ENCODE results near the gene BPNT1. TPM values are rescaled to one million over a fixed set of nuclear protein-coding genes. Genes with fewer than 3 reads are reported as not detected.
A peak's percentile ranks its signal among the peaks of the same experiment; 100 is the strongest.

BPNT1 gene
- total and polyA plus RNA-seq, 2 donors (not counting 3 experiments of a cell fraction or from before 2014, with no cell fraction given): 20.3 to 29.0 TPM

- H3K4me1 ChIP-seq (ENCODE audit: control insufficient read depth, extremely low read depth, insufficient read depth, low read length): peaks cover 6% of the 10 kb centered on the region
- H3K27ac ChIP-seq (ENCODE audit: insufficient read depth, low read depth, low read length): peak within 1 kb of the TSS; percentile 42
- BruUV-seq (replicated peaks): TSS peak; percentile 55
- no peaks in the 10 kb centered on the region for H3K9me3 ChIP-seq (replicated peaks; ENCODE audit: control insufficient read depth, insufficient read depth, low read length)
- CTCF ChIA-PET: interaction anchor here (0.9 to 1.7 kb wide), 4 partner anchors 9 to 103 kb away, joined by 3 to 12 read pairs (median 4); no protein-coding TSS in a partner anchor
- no peak for FAIRE-seq
- H4K20me1 ChIP-seq (replicated peaks; ENCODE audit: control insufficient read depth, extremely low read depth, insufficient read depth, low read length): no peaks in the 10 kb centered on the region
- H3K9ac ChIP-seq (replicated peaks; ENCODE audit: extremely low read depth, insufficient read depth, low read length): peak within 1 kb of the TSS; percentile 70
- H3K79me2 ChIP-seq (ENCODE audit: control insufficient read depth, insufficient read depth, low read length): peaks cover 11% of the 10 kb centered on the region
- peak within 1 kb of the TSS; percentile 73 to 85 (median 74) for H3K4me3 ChIP-seq (replicated peaks in 1 of 3; ENCODE audit: insufficient read depth in 1 of 3, low read depth in 1 of 3, low read length in 3 of 3)
- dilution Hi-C loops (cut with MboI; ENCODE audit: extremely low pct_ligation_motif_present, low sequenced_read_pairs): no loop called here
- H3K9me1 ChIP-seq (replicated peaks; ENCODE audit: control insufficient read depth, extremely low read depth, insufficient read depth, low read length): no peaks in the 10 kb centered on the region
- peak within 1 kb of the TSS; percentile 92 for H2AFZ ChIP-seq (ENCODE audit: low read depth, low read length)
- H3K27me3 ChIP-seq (ENCODE audit: control insufficient read depth in 2 of 2, insufficient read depth in 2 of 2, low read length in 2 of 2): no peaks in the 10 kb centered on the region
- intact Hi-C loops (cut with micrococcal nuclease): loop anchor here (1.0 to 5.0 kb wide), 3 partner anchors 43 to 92 kb away; partner anchors contain the start of gene EPRS1
- POLR2A ChIA-PET: no interaction called here
- TF ChIP-seq POLR2A (IDR thresholded peaks at IDR 0.05; ENCODE audit: low read depth, low read length): peak; percentile 77
- no peak for TF ChIP-seq FOS (IDR thresholded peaks at IDR 0.05; ENCODE audit: borderline replicate concordance, insufficient read depth, low read length)
- TF ChIP-seq MYC (IDR thresholded peaks at IDR 0.05; ENCODE audit: low read depth, low read length): no peak
- TF ChIP-seq JUN (IDR thresholded peaks at IDR 0.05; ENCODE audit: borderline replicate concordance, insufficient read depth, insufficient read length, low read depth): no peak
- peak; percentile 75 for TF ChIP-seq POLR2AphosphoS5 (IDR thresholded peaks at IDR 0.05; ENCODE audit: insufficient read depth, low read depth, low read length)
- no peak for TF ChIP-seq CTCF (IDR thresholded peaks at IDR 0.05; ENCODE audit: extremely low read depth in 1 of 2, insufficient read depth in 1 of 2, low read depth in 1 of 2, low read length in 2 of 2)
- TF ChIP-seq, protein P1, sequence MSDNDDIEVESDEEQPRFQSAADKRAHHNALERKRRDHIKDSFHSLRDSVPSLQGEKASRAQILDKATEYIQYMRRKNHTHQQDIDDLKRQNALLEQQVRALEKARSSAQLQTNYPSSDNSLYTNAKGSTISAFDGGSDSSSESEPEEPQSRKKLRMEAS (IDR thresholded peaks at IDR 0.05; ENCODE audit: insufficient read depth, insufficient read length): no peak
- no peak for TF ChIP-seq EZH2 (IDR thresholded peaks at IDR 0.05; ENCODE audit: borderline replicate concordance, low read depth, low read length, severe bottlenecking)
- peak within 1 kb of the TSS; percentile 96 for H3K4me2 ChIP-seq (ENCODE audit: insufficient read depth, low read length)
- DNase-seq (ENCODE audit: low read depth, low spot score): peak; percentile 82
- peaks cover 0 to 3% of the 10 kb centered on the region in 2 experiments for H3K36me3 ChIP-seq (ENCODE audit: control insufficient read depth in 2 of 2, extremely low read depth in 1 of 2, insufficient read depth in 2 of 2, low read length in 2 of 2)
These were observed 4.7 kb upstream of the BPNT1 start, which contains the start of gene IARS2 for GRCh38 chr1:220094016-220094911. IARS2 (plus strand) TSS chr1:220094132; CDS start chr1:220094217, 85 bp downstream.

Data from endothelial cell of umbilical vein (primary cell).